NCI-H446 treated with DMSO at 0.1 percent for 48 hours (cell line): ENCODE measurements around the gene CTF1.
"Not testable (repeated sequence)": the region's sequence is repeated elsewhere in the genome, so short reads cannot be mapped to it uniquely, and the experiment has no call there.

ENCODE experiments used
- DNase-seq: peaks from one replicate; lab custom pipeline; 2025; lab: John Stamatoyannopoulos, UW

CTF1 gene

GRCh38 chr16:30896261-30896888 is at the start of gene CTF1:
CTF1 (plus strand) TSS chr16:30896614; CDS start chr16:30896644, 30 bp downstream.
- DNase-seq = no peak

- DNase-seq = no peak
Observed at GRCh38 chr16:30846649-30847402, 49.6 kb upstream of the CTF1 start.

GRCh38 chr16:30850246-30850645 is 46.2 kb upstream of the CTF1 start:
- DNase-seq = no peak

GRCh38 chr16:30853758-30854157 is 42.7 kb upstream of the CTF1 start:
- DNase-seq = no peak

GRCh38 chr16:30858111-30858495 is 38.3 kb upstream of the CTF1 start:
- no peak for DNase-seq

- no peak for DNase-seq
Observed at GRCh38 chr16:30858829-30859423, 37.5 kb upstream of the CTF1 start.

- not testable (repeated sequence) for DNase-seq
Observed at GRCh38 chr16:30860729-30861128, 35.7 kb upstream of the CTF1 start.

- not testable (repeated sequence) for DNase-seq
Observed at GRCh38 chr16:30863178-30863577, 33.2 kb upstream of the CTF1 start.

GRCh38 chr16:30866031-30866430 is 30.4 kb upstream of the CTF1 start:
- no peak for DNase-seq

GRCh38 chr16:30867747-30868146 is 28.7 kb upstream of the CTF1 start:
- DNase-seq = no peak

- no peak for DNase-seq
Observed at GRCh38 chr16:30870904-30871303, 25.5 kb upstream of the CTF1 start.

GRCh38 chr16:30874244-30874820 is 22.1 kb upstream of the CTF1 start:
- no peak for DNase-seq

GRCh38 chr16:30874821-30875717 is 21.3 kb upstream of the CTF1 start:
- peak; percentile 72 for DNase-seq

GRCh38 chr16:30875871-30876801 is 20.3 kb upstream of the CTF1 start:
- no peak for DNase-seq

GRCh38 chr16:30876867-30877266 is 19.5 kb upstream of the CTF1 start:
- DNase-seq = no peak

GRCh38 chr16:30882429-30883310 is 13.7 kb upstream of the CTF1 start:
- no peak for DNase-seq

- no peak for DNase-seq
Observed at GRCh38 chr16:30884760-30885159, 11.7 kb upstream of the CTF1 start.

GRCh38 chr16:30885196-30885595 is 11.2 kb upstream of the CTF1 start:
- DNase-seq = no peak

GRCh38 chr16:30886145-30886544 is 10.3 kb upstream of the CTF1 start:
- DNase-seq = no peak

- DNase-seq = no peak
Observed at GRCh38 chr16:30887927-30888326, 8.5 kb upstream of the CTF1 start.
